Measurements from ENCODE around the gene MIDN.

The MIDN gene

GRCh38 chr19:1259206-1259875 is 11.0 kb downstream of the MIDN start:
- DNase-seq (ENCODE audit: low spot score), result peak; percentile 65

GRCh38 chr19:1259876-1260748 is 11.7 kb downstream of the MIDN start:
- DNase-seq (ENCODE audit: low spot score), result no peak

DNA sequence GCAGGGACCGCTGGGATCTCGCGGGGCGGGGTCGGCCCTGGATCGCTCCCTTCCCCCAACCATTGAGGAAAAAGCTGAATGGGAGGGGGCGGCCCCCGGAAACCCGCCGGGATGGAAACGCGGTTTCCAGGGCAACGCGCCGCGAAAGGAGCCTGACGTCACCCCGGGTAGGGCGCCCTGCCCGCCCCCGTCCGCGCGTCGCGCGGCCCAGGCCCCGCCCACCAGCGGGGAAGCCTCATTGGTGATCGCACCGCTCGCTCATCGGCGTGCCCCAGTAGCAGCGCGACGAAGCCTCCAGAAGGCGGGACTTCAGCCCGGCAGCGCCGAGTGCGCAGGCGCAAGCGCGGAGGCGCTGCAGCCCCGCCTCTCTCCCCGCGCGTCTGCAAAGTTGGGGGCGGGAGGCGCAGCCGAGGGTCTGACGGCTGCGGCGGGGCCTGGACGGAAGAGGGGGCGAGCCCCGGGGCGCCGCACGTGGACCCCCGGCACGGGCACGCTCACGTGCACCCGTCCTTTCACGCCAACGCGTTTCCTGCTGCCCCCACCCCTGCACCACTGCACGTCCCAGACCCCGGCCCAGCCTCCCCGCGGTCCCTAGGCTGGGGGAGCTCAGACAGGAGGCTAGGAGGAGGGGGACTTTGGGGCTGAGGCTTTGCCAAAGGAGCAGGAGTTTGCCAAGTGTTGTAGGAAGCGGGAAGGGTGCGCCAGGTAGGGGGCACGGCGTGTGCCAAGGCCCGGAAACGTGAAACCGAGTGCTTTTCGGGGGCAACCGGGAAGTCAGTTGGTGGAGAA is 12.6 kb downstream of the MIDN start:
- DNase-seq (ENCODE audit: low spot score), result peak; percentile 97

- no peak for DNase-seq (ENCODE audit: low spot score)
Observed at GRCh38 chr19:1261538-1261797, 13.1 kb downstream of the MIDN start.

- peak; percentile 76 for DNase-seq (ENCODE audit: low spot score)
Observed at GRCh38 chr19:1261798-1262622, 13.6 kb downstream of the MIDN start.

DNA sequence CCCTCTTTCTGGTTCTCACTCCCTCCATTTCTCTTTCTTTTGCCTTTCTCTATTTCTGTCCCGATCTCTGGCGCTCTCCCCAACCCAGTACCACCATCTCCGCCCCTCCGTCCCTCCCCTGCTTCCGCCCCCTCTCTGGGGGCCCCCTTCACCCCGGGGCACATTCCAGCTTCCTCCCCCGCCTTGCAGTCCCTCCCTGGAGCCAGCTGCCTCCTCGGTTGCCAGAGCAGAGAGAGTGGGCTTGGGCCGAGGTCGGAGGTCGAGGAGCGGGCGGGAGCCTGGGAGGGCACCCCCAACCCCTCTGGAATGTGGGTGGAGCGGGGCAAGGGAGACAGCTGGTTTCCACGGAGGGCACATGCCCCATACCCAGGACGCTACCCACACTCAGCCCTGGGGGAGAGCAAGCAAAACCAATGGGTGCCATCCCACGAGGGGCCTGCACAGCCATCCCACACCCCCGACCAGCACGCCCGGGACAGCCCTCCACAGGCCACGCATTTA is 14.3 kb downstream of the MIDN start:
- no peak for DNase-seq (ENCODE audit: low spot score)

DNA sequence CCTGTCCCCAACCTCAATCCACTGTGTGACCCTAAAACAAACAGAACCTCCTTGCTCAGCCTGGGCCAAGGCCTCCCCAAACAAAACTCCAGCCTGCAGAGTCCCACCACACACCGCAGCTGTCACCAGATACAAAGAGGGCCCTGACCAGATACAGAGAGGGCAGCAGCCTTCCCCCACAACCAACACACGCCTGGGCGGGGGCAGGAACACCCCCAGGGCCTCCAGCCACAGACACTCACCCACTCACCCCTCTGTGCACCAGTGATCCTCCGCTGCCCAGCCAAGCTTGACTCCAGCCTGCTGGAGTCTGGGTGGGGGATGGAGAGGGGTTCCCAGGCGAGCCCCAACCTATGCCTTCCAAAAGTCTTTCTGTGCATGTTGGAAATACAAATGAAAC is 14.8 kb downstream of the MIDN start:
- DNase-seq (ENCODE audit: low spot score), result no peak

GRCh38 chr19:1264801-1265614 is 16.6 kb downstream of the MIDN start:
- peak; percentile 83 for DNase-seq (ENCODE audit: low spot score)

- DNase-seq (ENCODE audit: low spot score), result peak; percentile 60
Observed at GRCh38 chr19:1265615-1266128, 17.3 kb downstream of the MIDN start.

DNA sequence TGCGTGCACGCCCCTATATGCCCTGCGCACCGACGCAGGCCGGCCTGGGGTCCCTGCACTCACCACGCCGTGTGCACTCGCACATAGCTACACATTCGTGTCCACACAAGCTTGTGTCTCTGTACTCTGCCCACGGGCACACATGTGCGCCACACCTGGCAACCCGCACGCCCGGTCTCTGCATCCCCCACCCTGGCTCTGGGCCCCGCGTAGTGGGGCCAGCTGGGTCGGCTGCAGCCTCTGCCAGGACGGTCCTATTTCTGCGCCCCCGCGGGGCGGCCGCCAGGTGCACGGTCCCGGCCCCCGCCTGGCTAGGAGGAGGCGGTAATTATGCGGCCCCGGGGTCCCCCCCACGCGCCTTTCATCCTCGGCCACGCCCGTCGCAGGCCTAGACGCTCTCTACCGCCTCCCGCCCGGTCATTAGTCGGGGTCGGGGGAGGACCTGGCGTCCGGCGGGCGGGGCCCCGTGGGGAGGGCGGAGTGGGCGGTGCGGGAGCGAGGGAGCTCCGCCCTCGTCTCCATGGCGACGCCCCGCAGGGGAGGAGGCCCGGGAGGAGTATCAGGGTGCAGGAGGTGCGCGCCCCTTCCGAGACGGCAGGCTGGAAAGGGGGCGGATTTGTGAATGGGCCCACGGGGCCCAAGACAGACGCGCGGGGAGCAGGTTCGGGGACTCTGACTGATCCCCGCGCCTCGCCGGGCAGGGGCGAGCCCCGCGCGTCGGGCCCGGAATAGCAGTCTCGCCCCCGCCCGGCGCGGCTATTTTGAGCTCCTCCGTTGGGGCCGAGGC is 17.9 kb downstream of the MIDN start:
- DNase-seq (ENCODE audit: low spot score), result peak; percentile 85

DNA sequence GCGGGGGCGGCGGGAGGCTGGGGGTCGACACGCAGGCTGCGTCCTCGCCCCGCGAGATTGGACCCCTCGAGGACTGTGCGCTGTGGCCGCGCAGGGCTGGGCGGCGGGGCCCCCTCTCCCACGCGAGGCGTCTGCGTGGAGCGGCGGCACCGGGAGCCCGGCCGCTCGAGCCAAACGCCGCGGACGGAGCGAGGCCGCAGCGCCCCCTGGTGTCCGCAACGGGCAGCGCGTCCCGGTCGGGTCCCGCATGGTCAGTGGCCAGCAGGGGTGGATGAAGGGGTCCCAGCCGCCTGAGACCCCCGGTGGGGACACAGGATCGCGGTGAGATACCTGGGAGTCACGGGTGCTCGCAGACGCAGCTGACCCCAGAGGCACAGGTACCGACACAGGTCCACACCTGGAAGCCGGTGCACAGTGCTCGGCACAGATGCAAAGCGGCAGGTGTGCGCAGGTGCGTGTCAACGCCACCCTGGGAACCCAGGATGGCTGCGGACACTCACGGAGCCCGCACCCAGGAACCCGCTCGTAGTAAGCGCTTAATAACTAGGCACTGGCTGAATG is 18.6 kb downstream of the MIDN start:
- DNase-seq (ENCODE audit: low spot score), result peak; percentile 64

- DNase-seq (ENCODE audit: low spot score), result no peak
Observed at GRCh38 chr19:1267477-1268225, 19.3 kb downstream of the MIDN start.

- DNase-seq (ENCODE audit: low spot score), result no peak
Observed at GRCh38 chr19:1268226-1269064, 20.1 kb downstream of the MIDN start.

- DNase-seq (ENCODE audit: low spot score), result peak; percentile 99
Observed at GRCh38 chr19:1269065-1269477, 20.7 kb downstream of the MIDN start, which contains the start of gene CIRBP. Gene CIRBP, plus strand, starts transcription at chr19:1269332. Its CDS starts 1,602 bp downstream, at chr19:1270934.

DNA sequence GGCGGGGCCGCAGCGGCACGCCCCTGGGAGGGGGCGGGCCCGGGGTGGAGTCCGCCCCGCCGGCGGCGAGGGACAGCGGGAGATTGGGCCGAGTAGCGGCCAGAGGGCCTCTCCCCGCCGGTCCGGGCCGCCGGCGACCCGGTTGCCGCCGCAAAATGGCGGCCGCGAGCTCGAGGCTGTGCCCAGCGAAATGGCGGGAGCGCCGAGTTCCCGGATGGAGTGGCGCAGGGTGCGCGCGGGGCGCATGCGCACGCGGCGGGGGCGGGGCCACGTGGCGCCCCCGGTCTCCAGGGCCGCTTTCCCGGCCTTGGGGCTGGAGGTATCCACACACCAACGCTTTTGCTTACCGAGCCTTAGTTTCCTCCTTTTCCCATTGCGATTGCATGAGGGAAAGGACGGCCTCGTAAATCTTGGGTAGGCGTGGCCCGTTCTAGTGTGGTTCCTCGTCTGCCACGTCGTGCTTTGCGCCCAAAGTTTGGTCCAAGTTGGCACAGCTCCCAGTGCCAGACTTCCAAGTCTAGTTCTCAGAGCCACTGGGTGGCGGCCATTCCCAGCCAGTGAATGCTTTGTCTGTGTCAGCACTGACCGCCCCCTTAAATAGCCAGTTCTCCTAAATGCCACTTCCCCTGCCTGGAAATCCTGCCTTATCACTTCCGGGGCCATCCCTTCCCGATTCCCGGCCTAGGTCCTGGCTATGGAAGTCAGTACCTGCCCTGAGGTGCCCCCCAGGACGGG is 21.3 kb downstream of the MIDN start:
- DNase-seq (ENCODE audit: low spot score), result peak; percentile 87

- DNase-seq (ENCODE audit: low spot score), result no peak
Observed at GRCh38 chr19:1270213-1270853, 21.9 kb downstream of the MIDN start.
